GM12875 (cell line): ENCODE measurements around the gene TENT5C.

Experiments
- H3K4me3 ChIP-seq: one replicate; pipeline ENCODE4 v1.5.1; 2011; ENCODE audit warnings: low read depth, low read length, control low read depth
- CTCF ChIP-seq: IDR thresholded peaks from 2 replicates; pipeline ENCODE4 v1.5.1; 2011; ENCODE audit warnings: low read depth, mild to moderate bottlenecking, control low read depth, inconsistent platforms, low read length, moderate library complexity, borderline replicate concordance; ENCODE audit not compliant: insufficient read depth

Gene TENT5C

GRCh38 chr1:117599286-117600221, 6.3 kb upstream of the TENT5C start:
- no peak overlapping the region for H3K4me3 ChIP-seq

GRCh38 chr1:117600325-117600943, 5.4 kb upstream of the TENT5C start:
- no peak for TF ChIP-seq CTCF
- no peak overlapping the region for H3K4me3 ChIP-seq

More at GRCh38 chr1:117599286-117600221, 6.3 kb upstream of the TENT5C start:
- no peak for TF ChIP-seq CTCF

- no peak overlapping the region for H3K4me3 ChIP-seq
- TF ChIP-seq CTCF: no peak
Observed at GRCh38 chr1:117600966-117601365, 4.9 kb upstream of the TENT5C start.

GRCh38 chr1:117602862-117603261, 3.0 kb upstream of the TENT5C start:
- H3K4me3 ChIP-seq: no peak overlapping the region
- no peak for TF ChIP-seq CTCF

DNA sequence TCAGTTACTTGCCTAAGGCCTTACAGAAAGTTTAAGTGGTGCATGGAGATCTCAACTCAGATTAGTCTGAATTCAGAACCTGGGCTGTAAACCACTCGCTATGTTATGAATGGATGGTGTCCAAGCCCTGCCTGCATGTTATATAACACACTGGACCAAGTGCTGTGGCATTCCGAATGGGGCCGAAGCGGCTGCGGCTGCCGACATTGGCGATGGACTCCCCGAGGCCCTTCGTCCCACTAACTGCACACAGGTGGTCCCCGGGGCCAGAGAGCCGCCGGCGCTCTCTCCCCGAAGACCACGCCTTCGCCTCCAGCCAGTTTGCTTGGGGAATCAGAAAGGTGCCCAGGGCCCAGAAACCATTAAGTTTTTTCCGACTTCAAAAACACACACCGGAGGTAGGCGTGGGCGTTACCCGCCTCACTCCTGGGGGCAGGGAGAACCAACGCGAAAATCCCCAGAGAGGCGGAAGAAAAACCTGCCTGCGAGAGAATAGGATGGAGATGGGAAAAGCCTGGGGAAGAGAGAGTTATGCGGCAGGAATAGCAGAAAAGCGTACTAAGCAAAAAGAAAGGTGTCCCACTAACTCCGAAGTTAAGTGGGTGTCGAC, 579 bp upstream of the TENT5C start:
- peak overlapping the region; percentile 60 for H3K4me3 ChIP-seq
- TF ChIP-seq CTCF: no peak

GRCh38 chr1:117606649-117607430, 992 bp downstream of the TENT5C start:
- H3K4me3 ChIP-seq: peak overlapping the region; percentile 60
- TF ChIP-seq CTCF: no peak
